Measurements from ENCODE around the gene SETD1B.
"Not testable (repeated sequence)": the region's sequence is repeated elsewhere in the genome, so short reads cannot be mapped to it uniquely, and the experiment has no call there.

Gene SETD1B

GRCh38 chr12:121825041-121825523 is 21.3 kb downstream of the SETD1B start:
- DNase-seq (ENCODE audit: low read depth): no peak

DNA sequence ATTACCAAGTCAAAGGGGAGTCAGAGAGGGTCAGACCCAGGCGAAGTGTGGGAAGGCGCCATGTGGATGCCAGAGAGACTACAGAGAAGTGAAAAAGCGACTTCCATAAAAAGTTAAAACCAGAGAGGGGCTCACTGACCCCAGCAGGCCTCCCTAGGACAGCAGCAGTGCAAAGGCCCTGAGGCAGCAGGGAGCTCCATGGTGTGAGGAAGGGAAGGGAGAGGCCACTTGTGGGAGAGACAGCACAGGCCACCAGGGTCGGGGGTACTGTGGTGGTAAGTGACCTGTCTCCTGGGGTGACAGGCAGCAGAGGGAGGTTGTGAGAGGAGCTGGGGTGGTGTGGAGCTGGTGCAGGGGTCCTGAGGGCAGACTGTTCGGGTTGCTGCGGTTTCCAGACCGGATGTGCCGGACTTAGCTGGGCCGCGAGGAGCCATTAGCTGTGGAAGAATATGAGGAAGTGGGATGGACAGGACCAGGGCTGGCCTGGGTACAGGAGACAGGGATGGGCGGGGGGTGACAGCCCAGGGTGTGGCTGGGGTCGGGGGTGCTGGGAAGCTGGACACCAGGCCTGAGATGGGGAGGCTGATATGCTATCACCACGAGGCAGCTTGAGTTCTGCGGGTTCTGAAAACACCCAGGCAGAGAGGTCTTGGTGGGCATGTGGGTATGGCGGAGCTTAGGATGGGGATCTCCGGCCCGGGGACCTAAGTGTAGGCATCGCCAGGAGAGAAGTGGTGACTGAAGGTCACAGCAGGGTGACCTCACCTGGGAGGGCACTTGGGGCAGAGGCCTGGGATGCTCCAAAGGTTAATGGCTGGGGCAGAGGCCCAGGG is 22.7 kb downstream of the SETD1B start:
- no peak for DNase-seq (ENCODE audit: low read depth)

GRCh38 chr12:121827351-121828099 is 23.7 kb downstream of the SETD1B start:
- no peak for DNase-seq (ENCODE audit: low read depth)

- no peak for DNase-seq (ENCODE audit: low read depth)
These were observed 24.5 kb downstream of the SETD1B start for GRCh38 chr12:121828306-121828705.

DNA sequence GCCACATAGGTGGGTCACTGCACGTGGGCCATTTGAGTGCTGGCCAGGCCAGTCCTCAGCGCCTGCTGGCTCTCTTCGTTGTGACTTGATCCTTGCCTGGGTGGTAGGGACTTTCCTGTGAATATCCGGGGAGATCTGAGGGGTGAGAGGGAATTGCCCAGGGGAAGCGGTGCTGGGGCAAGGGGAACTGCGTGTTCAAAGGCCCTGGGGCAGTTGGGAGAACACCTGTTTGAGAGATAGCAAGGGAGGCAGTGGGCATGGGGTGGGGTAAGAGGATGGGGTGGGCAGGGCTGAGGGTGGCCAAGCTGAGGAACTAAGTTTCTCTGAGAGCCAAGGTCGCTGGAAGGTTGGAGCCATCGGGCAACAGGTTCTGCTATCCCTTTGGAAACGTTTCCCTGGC is 25.0 kb downstream of the SETD1B start:
- no peak for DNase-seq (ENCODE audit: low read depth)

GRCh38 chr12:121829250-121829918 is 25.6 kb downstream of the SETD1B start:
- DNase-seq (ENCODE audit: low read depth): no peak

GRCh38 chr12:121830134-121830533 is 26.3 kb downstream of the SETD1B start:
- DNase-seq (ENCODE audit: low read depth): no peak

DNA sequence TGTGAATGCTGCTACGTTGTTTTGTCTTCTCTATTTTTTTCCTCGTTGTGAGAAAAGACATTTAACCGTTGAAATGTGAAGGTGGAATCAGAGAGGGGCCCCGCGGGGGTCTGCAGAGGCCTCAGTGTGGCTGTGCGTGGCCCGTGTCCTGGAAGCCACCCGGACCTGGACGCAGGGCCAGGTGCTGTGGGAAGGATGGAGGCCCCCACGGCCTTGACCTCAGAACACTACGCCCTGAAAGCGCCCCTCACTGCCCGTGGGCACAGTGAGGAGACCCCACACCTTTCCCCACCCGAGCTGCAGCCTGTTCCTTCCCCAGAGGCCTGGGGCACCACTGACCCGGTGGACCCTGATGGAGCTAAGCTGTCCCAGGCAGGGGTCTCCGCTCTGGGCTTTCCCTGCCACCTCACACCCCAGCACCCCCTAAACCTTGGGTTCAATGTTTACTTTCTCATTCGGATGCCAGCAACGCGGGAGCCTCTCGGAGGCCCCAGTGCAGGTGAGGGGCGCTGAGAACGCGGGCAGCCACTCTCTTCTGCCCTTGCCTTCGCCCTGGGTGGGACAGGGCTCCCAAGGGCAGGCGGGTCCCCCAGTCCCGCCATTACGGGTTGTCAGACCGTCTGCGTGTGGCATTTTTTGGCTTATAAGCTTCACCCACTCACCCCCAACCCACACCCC is 26.9 kb downstream of the SETD1B start:
- no peak for DNase-seq (ENCODE audit: low read depth)

GRCh38 chr12:121831571-121832245 is 27.9 kb downstream of the SETD1B start:
- DNase-seq (ENCODE audit: low read depth): no peak

GRCh38 chr12:121837680-121838079 is 33.9 kb downstream of the SETD1B start:
- DNase-seq (ENCODE audit: low read depth): no peak

- DNase-seq (ENCODE audit: low read depth): no peak
These were observed 34.3 kb downstream of the SETD1B start for GRCh38 chr12:121838126-121838525.

- peak; percentile 99 for DNase-seq (ENCODE audit: low read depth)
These were observed 35.5 kb downstream of the SETD1B start for GRCh38 chr12:121839106-121839992.

DNA sequence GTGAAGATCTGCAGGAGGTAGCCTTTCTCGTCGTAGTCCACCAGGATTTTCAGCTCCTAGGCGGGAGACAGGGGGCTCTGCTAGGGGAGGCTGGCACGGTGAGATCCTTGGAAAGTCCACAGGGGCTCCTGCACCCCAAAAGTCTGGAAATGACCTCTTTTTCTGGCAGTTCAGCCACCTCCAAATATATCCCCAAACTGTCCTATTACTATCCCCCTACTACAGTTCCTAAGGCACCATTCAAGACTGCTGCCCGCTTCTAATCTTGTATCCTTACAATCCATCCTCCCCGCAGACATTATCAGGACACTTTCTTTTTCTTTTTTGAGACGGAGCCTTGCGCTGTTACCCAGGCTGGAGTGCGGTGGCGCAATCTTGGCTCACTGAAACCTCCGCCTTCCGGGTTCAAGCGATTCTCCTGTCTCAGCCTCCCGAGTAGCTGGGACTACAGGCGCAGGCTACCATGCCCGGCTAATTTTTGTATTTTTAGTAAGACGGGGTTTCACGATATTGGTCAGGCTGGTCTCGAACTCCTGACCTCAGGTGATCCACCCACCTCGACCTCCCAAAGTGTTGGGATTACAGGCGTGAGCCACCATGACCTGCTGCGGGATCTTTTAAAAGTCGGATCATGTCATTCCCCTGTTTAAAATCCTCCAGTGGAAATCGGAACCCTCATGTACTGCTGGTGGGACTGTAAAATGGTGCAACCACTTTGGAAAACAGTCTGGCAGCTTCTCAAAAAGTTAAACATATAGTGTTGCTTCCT is 36.4 kb downstream of the SETD1B start:
- no peak for DNase-seq (ENCODE audit: low read depth)

GRCh38 chr12:121843236-121843982 is 39.6 kb downstream of the SETD1B start:
- DNase-seq (ENCODE audit: low read depth): no peak

GRCh38 chr12:121845701-121846100 is 41.9 kb downstream of the SETD1B start:
- no peak for DNase-seq (ENCODE audit: low read depth)

DNA sequence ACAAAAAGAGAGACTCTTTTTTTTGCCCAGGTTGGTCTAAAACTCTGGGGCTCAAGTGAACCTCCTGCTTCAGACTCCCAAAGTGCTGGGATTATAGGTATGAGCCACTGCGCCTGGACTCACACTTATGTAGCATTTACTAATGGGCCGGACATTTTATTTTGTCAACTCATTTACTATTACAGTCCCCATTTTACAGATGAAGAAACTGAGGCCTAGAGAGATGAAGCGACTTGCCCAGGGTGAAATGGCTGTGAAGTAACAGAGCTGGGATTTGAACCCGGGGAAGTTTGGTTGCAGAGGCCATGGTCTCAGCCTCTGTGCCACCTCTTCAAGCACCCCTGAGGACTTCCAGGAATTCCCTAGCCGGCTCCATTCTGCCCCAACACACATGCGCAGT is 45.4 kb downstream of the SETD1B start:
- DNase-seq (ENCODE audit: low read depth): no peak

DNA sequence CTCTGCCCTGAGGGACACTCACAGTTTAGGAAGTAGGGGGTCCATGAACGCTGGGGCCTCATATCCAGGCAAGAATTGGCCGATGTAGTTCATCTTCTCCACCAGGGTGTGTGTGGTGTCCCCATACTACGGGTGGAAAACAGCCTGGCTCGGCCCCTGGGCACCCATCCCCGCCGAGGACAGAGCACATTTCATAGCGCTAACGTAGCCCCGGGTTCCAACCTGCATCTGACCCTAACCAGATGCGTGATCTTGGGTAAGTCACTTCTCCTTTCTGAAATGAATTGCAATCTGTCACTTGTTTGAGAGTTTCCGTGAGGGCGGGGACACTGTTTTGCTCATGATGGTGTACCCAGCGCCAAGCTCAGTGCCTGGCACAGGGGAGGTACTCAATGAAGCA is 45.9 kb downstream of the SETD1B start:
- no peak for DNase-seq (ENCODE audit: low read depth)

DNA sequence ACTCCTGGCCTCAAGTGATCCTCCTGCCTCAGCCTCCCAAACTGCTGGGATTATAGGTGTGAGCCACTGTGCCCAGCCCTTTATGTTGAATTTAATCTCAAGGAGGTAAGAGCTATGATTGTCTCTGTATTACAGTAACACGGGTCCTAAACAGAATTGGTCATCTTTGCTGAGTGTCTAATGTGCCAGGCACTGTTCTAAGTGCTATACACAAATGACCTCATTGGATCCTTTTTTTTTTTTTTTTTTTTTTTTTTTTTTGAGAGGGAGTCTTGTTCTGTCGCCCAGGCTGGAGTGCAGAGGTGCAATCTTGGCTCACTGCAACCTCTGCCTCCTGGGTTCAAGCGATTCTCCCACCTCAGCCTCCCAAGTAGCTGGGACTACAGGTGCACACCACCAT is 48.6 kb downstream of the SETD1B start:
- not testable (repeated sequence) for DNase-seq (ENCODE audit: low read depth)
